ENCODE results near the gene CLOCK.

DNA sequence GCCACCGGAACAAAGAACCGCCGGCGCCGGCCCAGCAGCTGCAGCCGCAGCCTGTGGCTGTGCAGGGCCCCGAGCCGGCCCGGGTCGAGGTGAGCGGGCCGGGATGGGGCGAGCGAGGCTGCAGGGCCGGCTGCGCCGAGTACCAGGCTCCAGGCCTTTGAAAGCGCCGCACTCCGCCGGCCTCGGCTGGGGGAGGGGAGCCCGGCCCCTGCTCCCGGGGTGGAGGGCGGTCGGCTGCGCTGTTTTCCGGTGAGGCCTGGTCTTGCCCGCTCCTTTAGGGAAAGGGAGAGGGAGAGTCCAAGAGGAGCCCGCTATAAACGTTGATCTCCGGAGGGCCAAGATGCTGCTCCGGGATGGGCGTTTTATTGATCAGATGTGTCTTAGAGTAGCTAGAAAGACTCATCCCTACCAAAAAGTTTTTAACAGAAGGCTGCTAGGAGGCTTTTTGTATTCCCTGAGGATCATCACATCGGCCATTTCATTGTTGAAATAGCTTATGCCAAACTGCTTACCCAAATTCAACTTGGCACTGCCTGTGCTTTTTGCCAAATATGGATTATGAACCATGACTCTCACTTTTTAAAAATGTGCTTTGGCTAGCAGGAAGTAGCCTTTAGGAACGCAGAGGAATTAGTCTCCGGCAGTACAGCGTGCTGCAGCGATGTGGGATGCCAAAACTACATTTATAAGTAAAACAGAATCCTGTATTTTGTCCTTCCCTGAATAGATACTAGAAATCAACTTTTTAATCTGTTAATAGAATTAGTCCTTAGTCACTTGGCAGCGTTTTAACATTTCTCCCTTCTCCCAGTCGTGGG, 150.2 kb downstream of the CLOCK start:
- TF ChIP-seq, protein P1, sequence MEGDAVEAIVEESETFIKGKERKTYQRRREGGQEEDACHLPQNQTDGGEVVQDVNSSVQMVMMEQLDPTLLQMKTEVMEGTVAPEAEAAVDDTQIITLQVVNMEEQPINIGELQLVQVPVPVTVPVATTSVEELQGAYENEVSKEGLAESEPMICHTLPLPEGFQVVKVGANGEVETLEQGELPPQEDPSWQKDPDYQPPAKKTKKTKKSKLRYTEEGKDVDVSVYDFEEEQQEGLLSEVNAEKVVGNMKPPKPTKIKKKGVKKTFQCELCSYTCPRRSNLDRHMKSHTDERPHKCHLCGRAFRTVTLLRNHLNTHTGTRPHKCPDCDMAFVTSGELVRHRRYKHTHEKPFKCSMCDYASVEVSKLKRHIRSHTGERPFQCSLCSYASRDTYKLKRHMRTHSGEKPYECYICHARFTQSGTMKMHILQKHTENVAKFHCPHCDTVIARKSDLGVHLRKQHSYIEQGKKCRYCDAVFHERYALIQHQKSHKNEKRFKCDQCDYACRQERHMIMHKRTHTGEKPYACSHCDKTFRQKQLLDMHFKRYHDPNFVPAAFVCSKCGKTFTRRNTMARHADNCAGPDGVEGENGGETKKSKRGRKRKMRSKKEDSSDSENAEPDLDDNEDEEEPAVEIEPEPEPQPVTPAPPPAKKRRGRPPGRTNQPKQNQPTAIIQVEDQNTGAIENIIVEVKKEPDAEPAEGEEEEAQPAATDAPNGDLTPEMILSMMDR (IDR thresholded peaks at IDR 0.05) = no peak
- no peak for TF ChIP-seq POLR2A (IDR thresholded peaks at IDR 0.05)
